Measurements from ENCODE around the gene ZC3HAV1. TPM values are rescaled to one million over a fixed set of nuclear protein-coding genes. Genes with fewer than 3 reads are reported as not detected.

The ZC3HAV1 gene
- total RNA-seq, 1 experiment from 2014 or later, result 38.0 TPM

GRCh38 chr7:139118234-139118804 is 8.8 kb upstream of the ZC3HAV1 start:
- DNase-seq (ENCODE audit: low spot score), result no peak
- H3K36me3 Mint-ChIP-seq, result no peaks in the 10 kb centered on the region

More at GRCh38 chr7:139118234-139118804, 8.8 kb upstream of the ZC3HAV1 start:
- CTCF ChIA-PET, result no interaction called here
- H3K4me1 Mint-ChIP-seq, result peaks cover 9% of the 10 kb centered on the region
- H3K27me3 Mint-ChIP-seq (ENCODE audit: low read depth), result peaks cover 5% of the 10 kb centered on the region; the same call in 1 of the 2 replicates
- H3K9me3 Mint-ChIP-seq, result no peaks in the 10 kb centered on the region
- no peak overlapping the region for H3K27ac Mint-ChIP-seq
- ATAC-seq, result peak; percentile 74
- TF ChIP-seq FOXJ3 (CRISPR knock-in tag; IDR thresholded peaks at IDR 0.05; ENCODE audit: borderline replicate concordance), result no peak
- TF ChIP-seq NR3C1 (CRISPR knock-in tag; conservative IDR thresholded peaks at IDR 0.05; ENCODE audit: low read depth), result no peak
- no peak for TF ChIP-seq ZNF281 (CRISPR knock-in tag; IDR thresholded peaks at IDR 0.05)
- TF ChIP-seq ZNF232 (CRISPR knock-in tag; IDR thresholded peaks at IDR 0.05), result no peak
- no peak for TF ChIP-seq FOXK1 (CRISPR knock-in tag; IDR thresholded peaks at IDR 0.05)
- TF ChIP-seq ZBTB43 (CRISPR knock-in tag; IDR thresholded peaks at IDR 0.05), result no peak
- TF ChIP-seq NFYB (CRISPR knock-in tag; conservative IDR thresholded peaks at IDR 0.05; ENCODE audit: low read depth), result no peak
- TF ChIP-seq AFF4 (CRISPR knock-in tag; IDR thresholded peaks at IDR 0.05; ENCODE audit: borderline replicate concordance), result no peak
- no peak for TF ChIP-seq PRRX2 (CRISPR knock-in tag; IDR thresholded peaks at IDR 0.05)
- TF ChIP-seq HMGA2 (CRISPR knock-in tag; IDR thresholded peaks at IDR 0.05), result no peak
- no peak for TF ChIP-seq CDX4 (CRISPR knock-in tag; IDR thresholded peaks at IDR 0.05; ENCODE audit: borderline replicate concordance)
- no peak for TF ChIP-seq TP53 (CRISPR knock-in tag; IDR thresholded peaks at IDR 0.05)
- no peak for TF ChIP-seq HMGXB4 (CRISPR knock-in tag; IDR thresholded peaks at IDR 0.05)
- TF ChIP-seq ZNF423 (CRISPR knock-in tag; IDR thresholded peaks at IDR 0.05), result no peak
- no peak for TF ChIP-seq NFATC4 (CRISPR knock-in tag; IDR thresholded peaks at IDR 0.05)
- POLR2A ChIA-PET, result interaction anchor here (0.6 kb wide), 1 partner anchor 132 kb away, joined by 9 read pairs; no protein-coding TSS in a partner anchor
- no peak overlapping the region for H3K4me3 Mint-ChIP-seq

Data from WTC11 (cell line).